Activated T-cell treated with anti-CD3 and anti-CD28 coated beads, Interleukin-2, amount 50 U/mL, for 1 hour (primary cell): Measurements from ENCODE around the gene KCND3.

ENCODE experiments used
- DNase-seq: peaks from one replicate; pipeline ENCODE4 v3.0.0-alpha.2; 2020

Gene KCND3

GRCh38 chr1:111878649-111879048 lies 110.8 kb downstream of the KCND3 start:
- no peak for DNase-seq

- DNase-seq: no peak
Measured at GRCh38 chr1:111878091-111878490, 111.4 kb downstream of the KCND3 start.

- no peak for DNase-seq
Measured at GRCh38 chr1:111876631-111877030, 112.8 kb downstream of the KCND3 start.

- DNase-seq: no peak
Measured at GRCh38 chr1:111875640-111876039, 113.8 kb downstream of the KCND3 start.

GRCh38 chr1:111873460-111874030 lies 115.9 kb downstream of the KCND3 start:
- DNase-seq: no peak

- DNase-seq: no peak
Measured at GRCh38 chr1:111870181-111870580, 119.3 kb downstream of the KCND3 start.

- no peak for DNase-seq
Measured at GRCh38 chr1:111867868-111868440, 121.5 kb downstream of the KCND3 start.

GRCh38 chr1:111864862-111865261 lies 124.6 kb downstream of the KCND3 start:
- no peak for DNase-seq

GRCh38 chr1:111863401-111863800 lies 126.1 kb downstream of the KCND3 start:
- no peak for DNase-seq

GRCh38 chr1:111862599-111862998 lies 126.9 kb downstream of the KCND3 start:
- no peak for DNase-seq

GRCh38 chr1:111861523-111861922 lies 127.9 kb downstream of the KCND3 start:
- DNase-seq: no peak

- DNase-seq: no peak
Measured at GRCh38 chr1:111857194-111857651, 132.2 kb downstream of the KCND3 start.

GRCh38 chr1:111856411-111857185 lies 132.9 kb downstream of the KCND3 start:
- no peak for DNase-seq

- DNase-seq: no peak
Measured at GRCh38 chr1:111855260-111855659, 134.2 kb downstream of the KCND3 start.

- DNase-seq: no peak
Measured at GRCh38 chr1:111852261-111852721, 137.2 kb downstream of the KCND3 start.

- DNase-seq: no peak
Measured at GRCh38 chr1:111851552-111851951, 137.9 kb downstream of the KCND3 start.

- DNase-seq: no peak
Measured at GRCh38 chr1:111850109-111850508, 139.4 kb downstream of the KCND3 start.

GRCh38 chr1:111848852-111849545 lies 140.5 kb downstream of the KCND3 start:
- DNase-seq: no peak

- no peak for DNase-seq
Measured at GRCh38 chr1:111847466-111847865, 142.0 kb downstream of the KCND3 start.

GRCh38 chr1:111846842-111847241 lies 142.6 kb downstream of the KCND3 start:
- DNase-seq: no peak

GRCh38 chr1:111843177-111843576 lies 146.3 kb downstream of the KCND3 start:
- DNase-seq: no peak

GRCh38 chr1:111842411-111842810 lies 147.1 kb downstream of the KCND3 start:
- DNase-seq: no peak

- DNase-seq: no peak
Measured at GRCh38 chr1:111841746-111842145, 147.7 kb downstream of the KCND3 start.

GRCh38 chr1:111841189-111841588 lies 148.3 kb downstream of the KCND3 start:
- no peak for DNase-seq
